IMR-90 (cell line): ENCODE measurements around the gene USB1. TPM values are rescaled to one million over a fixed set of nuclear protein-coding genes. Genes with fewer than 3 reads are reported as not detected.

Experiments
- ATAC-seq: fragments of 200-7000 bp; cut with Tn5 transposase; 2 replicates; pipeline ENCODE4 v1.9.1; 2020; ENCODE audit warnings: low read depth, mild to moderate bottlenecking, moderate library complexity
- BruUV-seq: library from RNA; stranded (reverse); fragments of 400-500 nt; replicated peaks from 2 replicates; lab custom pipeline; 2021; lab: Mats Ljungman, UMichigan
- CTCF ChIA-PET: fragments of 300-600 bp; formaldehyde crosslinking; extraction: SDS; loops from one replicate; lab custom pipeline; 2021; ENCODE audit warnings: antibody characterized with exemption; lab: Yijun Ruan, JAX
- POLR2A ChIA-PET: fragments of 300-600 bp; sonication (Branson Sonifier 250); formaldehyde crosslinking; loops from one replicate; lab custom pipeline; 2022; ENCODE audit warnings: antibody characterized with exemption; ENCODE audit not compliant: unreplicated experiment; lab: Charles Lee
- DNase-seq: peaks from one replicate; pipeline ENCODE4 v3.0.0; 2013
- H2AFZ ChIP-seq: replicated peaks from 2 replicates; pipeline ENCODE3; 2013; ENCODE audit warnings: low read length, mild to moderate bottlenecking; ENCODE audit not compliant: poor library complexity
- H2AK5ac ChIP-seq: 2 replicates; pipeline ENCODE4 v1.6.1; 2013; ENCODE audit warnings: low read depth, low read length, inconsistent platforms
- H2AK9ac ChIP-seq: replicated peaks from 2 replicates; pipeline ENCODE3; 2013; ENCODE audit warnings: mild to moderate bottlenecking, low read depth, low read length, moderate library complexity; ENCODE audit not compliant: poor library complexity
- H2BK120ac ChIP-seq: 2 replicates; pipeline ENCODE4 v1.6.1; 2013; ENCODE audit warnings: low read depth, low read length, inconsistent platforms
- H2BK15ac ChIP-seq: 3 replicates; pipeline ENCODE4 v1.6.1; 2013; ENCODE audit warnings: low read depth, low read length, inconsistent platforms
- H2BK20ac ChIP-seq: 2 replicates; pipeline ENCODE4 v1.6.1; 2013; ENCODE audit warnings: low read depth, mild to moderate bottlenecking, inconsistent platforms, low read length, moderate library complexity
- H2BK5ac ChIP-seq: 2 replicates; pipeline ENCODE4 v1.6.1; 2013; ENCODE audit warnings: mild to moderate bottlenecking, low read depth, low read length, inconsistent platforms; ENCODE audit not compliant: poor library complexity, severe bottlenecking
- H3K14ac ChIP-seq: replicated peaks from 2 replicates; pipeline ENCODE4 v1.6.1; 2013; ENCODE audit warnings: low read depth, low read length, inconsistent platforms
- H3K18ac ChIP-seq: 2 replicates; pipeline ENCODE4 v1.6.1; 2013; ENCODE audit warnings: low read depth, low read length, control low read depth
- H3K23ac ChIP-seq: 2 replicates; pipeline ENCODE4 v1.6.1; 2013; ENCODE audit warnings: low read depth, low read length, inconsistent platforms
- H3K27ac ChIP-seq: 2 replicates; pipeline ENCODE4 v1.5.1; 2013; ENCODE audit warnings: mild to moderate bottlenecking, control low read depth, low read length; ENCODE audit not compliant: insufficient read depth
- H3K27me3 ChIP-seq: 2 replicates; pipeline ENCODE4 v1.6.1; 2013; ENCODE audit warnings: low read length; ENCODE audit not compliant: control insufficient read depth, insufficient read depth
- H3K36me3 ChIP-seq: 2 replicates; pipeline ENCODE4 v1.6.1; 2013; ENCODE audit warnings: low read length, mixed read lengths; ENCODE audit not compliant: control insufficient read depth, insufficient read depth
- H3K4ac ChIP-seq: 2 replicates; pipeline ENCODE4 v1.6.1; 2013; ENCODE audit warnings: low read depth, low read length, inconsistent platforms
- H3K4me1 ChIP-seq: 2 replicates; pipeline ENCODE4 v1.6.1; 2013; ENCODE audit warnings: low read length, mixed read lengths; ENCODE audit not compliant: control insufficient read depth, insufficient read depth
- H3K4me2 ChIP-seq: 2 replicates; pipeline ENCODE4 v1.6.1; 2013; ENCODE audit warnings: low read depth, mild to moderate bottlenecking, control low read depth, low read length, moderate library complexity
- H3K4me3 ChIP-seq: 2 replicates; pipeline ENCODE4 v1.5.1; 2013; ENCODE audit warnings: low read depth, mild to moderate bottlenecking, control low read depth, low read length, moderate library complexity; ENCODE audit not compliant: insufficient read depth
- H3K56ac ChIP-seq: 2 replicates; pipeline ENCODE4 v1.6.1; 2013; ENCODE audit warnings: low read length, inconsistent platforms; ENCODE audit not compliant: insufficient read depth; ENCODE audit errors: extremely low read depth
- H3K79me1 ChIP-seq, 2 experiments: 2 replicates each; pipeline ENCODE4 v1.6.1; 2013; ENCODE audit warnings: low read length in 2 of 2, inconsistent platforms in 1 of 2, low read depth in 1 of 2
- H3K9ac ChIP-seq: 2 replicates; pipeline ENCODE4 v1.6.1; 2013; ENCODE audit warnings: low read depth, low read length, control low read depth
- H3K9me1 ChIP-seq: 2 replicates; pipeline ENCODE4 v1.6.1; 2013; ENCODE audit warnings: low read length, inconsistent platforms; ENCODE audit not compliant: insufficient read depth
- H3K9me3 ChIP-seq: 2 replicates; pipeline ENCODE4 v1.6.1; 2013; ENCODE audit warnings: low read length; ENCODE audit not compliant: control insufficient read depth, insufficient read depth
- H4K20me1 ChIP-seq: 2 replicates; pipeline ENCODE4 v1.6.1; 2013; ENCODE audit warnings: low read length, inconsistent platforms; ENCODE audit not compliant: insufficient read depth
- H4K5ac ChIP-seq: 2 replicates; pipeline ENCODE4 v1.6.1; 2013; ENCODE audit warnings: mild to moderate bottlenecking, low read depth, low read length, control low read depth
- H4K8ac ChIP-seq, 2 experiments: 2 replicates each; pipeline ENCODE4 v1.6.1; 2013; ENCODE audit warnings: low read depth in 2 of 2, low read length in 2 of 2, control low read depth in 1 of 2, inconsistent platforms in 1 of 2
- H4K91ac ChIP-seq: 2 replicates; pipeline ENCODE4 v1.6.1; 2013; ENCODE audit warnings: low read depth, low read length, inconsistent platforms; ENCODE audit not compliant: insufficient read depth
- BHLHE40 ChIP-seq: fragments of 150-350 bp; IDR thresholded peaks from 2 replicates; pipeline ENCODE4 v1.6.1; 2016; ENCODE audit warnings: mild to moderate bottlenecking, low read depth, low read length
- CEBPB ChIP-seq: IDR thresholded peaks from 2 replicates; pipeline ENCODE4 v1.6.1; 2012; ENCODE audit warnings: low read depth, low read length, improper control_type of control experiment
- CHD1 ChIP-seq: IDR thresholded peaks from 2 replicates; pipeline ENCODE4 v1.6.1; 2012; ENCODE audit warnings: low read depth, low read length, improper control_type of control experiment
- CTCF ChIP-seq: conservative IDR thresholded peaks from 2 replicates; pipeline ENCODE4 v1.5.1; 2012; ENCODE audit warnings: mild to moderate bottlenecking, low read depth, low read length, improper control_type of control experiment
- ELK1 ChIP-seq: fragments of 150-350 bp; IDR thresholded peaks from 2 replicates; pipeline ENCODE4 v1.6.1; 2016; ENCODE audit warnings: low read depth, mild to moderate bottlenecking, low read length, moderate library complexity, borderline replicate concordance
- FOS ChIP-seq: fragments of 150-350 bp; IDR thresholded peaks from 2 replicates; pipeline ENCODE4 v1.6.1; 2016; ENCODE audit warnings: low read depth, low read length
- MAFK ChIP-seq: IDR thresholded peaks from 2 replicates; pipeline ENCODE4 v1.6.1; 2012; ENCODE audit warnings: low read depth, low read length, improper control_type of control experiment
- MAZ ChIP-seq: IDR thresholded peaks from 2 replicates; pipeline ENCODE4 v1.6.1; 2012; ENCODE audit warnings: low read depth, mild to moderate bottlenecking, low read length, improper control_type of control experiment, moderate library complexity, borderline replicate concordance
- NFE2L2 ChIP-seq: fragments of 150-350 bp; IDR thresholded peaks from 2 replicates; pipeline ENCODE4 v1.6.1; 2016; ENCODE audit warnings: low read depth, mild to moderate bottlenecking, low read length
- RAD21 ChIP-seq: IDR thresholded peaks from 2 replicates; pipeline ENCODE4 v1.6.1; 2012; ENCODE audit warnings: low read length, improper control_type of control experiment
- RCOR1 ChIP-seq: IDR thresholded peaks from 2 replicates; pipeline ENCODE4 v1.6.1; 2012; ENCODE audit warnings: mild to moderate bottlenecking, low read length, improper control_type of control experiment; ENCODE audit not compliant: insufficient replicate concordance
- SMC3 ChIP-seq: fragments of 150-350 bp; IDR thresholded peaks from 2 replicates; pipeline ENCODE4 v1.6.1; 2016; ENCODE audit warnings: low read depth, mild to moderate bottlenecking, antibody characterized with exemption, low read length, moderate library complexity
- USF2 ChIP-seq: fragments of 150-350 bp; IDR thresholded peaks from 2 replicates; pipeline ENCODE4 v1.6.1; 2017; ENCODE audit warnings: mild to moderate bottlenecking, antibody characterized with exemption, low read length, low read depth
- WGBS, 2 experiments: methylation state at CpG; one replicate each; pipeline versions ENCODE4 v1.1.5 to v1.1.7; 2013; ENCODE audit warnings: missing lambda C conversion rate in 2 of 2; ENCODE audit not compliant: insufficient read length in 1 of 2; ENCODE audit errors: extremely low coverage in 2 of 2; 5-methylcytosine and 5-hydroxymethylcytosine counted together
- dilution Hi-C: fragments of 300-500 bp; cut with HindIII; formaldehyde crosslinking; loops from one replicate; pipeline ENCODE4 v1.14.3; 2018; ENCODE audit warnings: low sequenced_read_pairs; ENCODE audit not compliant: unreplicated experiment
- in situ Hi-C: fragments of 300-500 bp; cut with MboI; formaldehyde crosslinking; loops from 3 replicates; pipeline ENCODE4 v1.14.3; 2019; ENCODE audit warnings: low sequenced_read_pairs, inconsistent platforms, mixed read lengths
- intact Hi-C: fragments of 100-400 bp; cut with micrococcal nuclease; formaldehyde crosslinking; loops from 2 replicates; pipeline ENCODE4 v1.10.0; 2022
- polyA plus RNA-seq, 3 experiments: library from polyadenylated mRNA; depleted of rRNA; stranded (reverse); fragments of >200 nt; gene quantifications; 2 replicates each; pipeline ENCODE4 v1.2.3, GENCODE V29; 2012; ENCODE audit warnings: low replicate concordance in 1 of 3
- total RNA-seq: library from RNA; depleted of rRNA; stranded (reverse); fragments of >200 nt; gene quantifications from 2 replicates; pipeline ENCODE4 v1.2.3, GENCODE V29; 2012

Gene USB1
- total and polyA plus RNA-seq, 2 of the 4 experiments (the other 2 are of a cell fraction), result 45.9 to 94.9 TPM

- no peak overlapping the region for H2BK5ac ChIP-seq
- intact Hi-C loops, result no loop called here
- peak overlapping the region; percentile 50 for H2AK9ac ChIP-seq
- peaks cover 3 to 16% of the 10 kb centered on the region in 2 experiments; a peak in 2 of 4 replicates for H3K79me1 ChIP-seq
- no peak overlapping the region for H4K5ac ChIP-seq
- no peak overlapping the region for H2AK5ac ChIP-seq
- no peak overlapping the region for H3K4ac ChIP-seq
- H3K36me3 ChIP-seq, result peaks cover 17% of the 10 kb centered on the region; the same call in 1 of the 2 replicates
- no peak overlapping the region for H2BK15ac ChIP-seq
- H3K4me3 ChIP-seq, result no peak overlapping the region
- no peak overlapping the region for H3K4me2 ChIP-seq
- H2BK120ac ChIP-seq, result no peak overlapping the region
- TF ChIP-seq CTCF (no peak), USF2 (no peak), MAZ (no peak), MAFK (no peak), NFE2L2 (no peak), RAD21 (no peak), ELK1 (no peak), SMC3 (no peak), BHLHE40 (no peak), CHD1 (no peak), FOS (no peak), CEBPB (no peak), RCOR1 (no peak)
- H3K9ac ChIP-seq, result no peak overlapping the region
- in situ Hi-C loops, result no loop called here
- H3K23ac ChIP-seq, result no peak overlapping the region
- no peak for DNase-seq
- H4K20me1 ChIP-seq, result peaks cover 13% of the 10 kb centered on the region
- H4K8ac ChIP-seq, result no peak overlapping the region
- no peak overlapping the region for H4K91ac ChIP-seq
- H3K9me1 ChIP-seq, result no peaks in the 10 kb centered on the region
- ChIA-PET POLR2A (interaction anchor here (0.7 kb wide), 1 partner anchor 8 kb away, joined by 4 read pairs; no protein-coding TSS in a partner anchor), CTCF (no interaction called here)
- H3K18ac ChIP-seq, result no peak overlapping the region
- H3K4me1 ChIP-seq, result no peaks in the 10 kb centered on the region
- no peak overlapping the region for H3K56ac ChIP-seq
- no peak overlapping the region for H2AFZ ChIP-seq
- H3K27ac ChIP-seq, result no peak overlapping the region
- H2BK20ac ChIP-seq, result no peak overlapping the region
- dilution Hi-C loops, result no loop called here
- peaks cover 12% of the 10 kb centered on the region; the same call in 1 of the 2 replicates for H3K27me3 ChIP-seq
- no TSS peak for BruUV-seq
- H3K9me3 ChIP-seq, result no peaks in the 10 kb centered on the region
- no CpG with 5 or more reads among the region's 11 CpGs for WGBS, 2 experiments
- ATAC-seq, result no peak
- no peak overlapping the region for H3K14ac ChIP-seq
Measured at GRCh38 chr16:57991551-57992059, 9.6 kb upstream of the USB1 start.
